SK-N-SH (cell line): ENCODE measurements around the gene PDE6G. TPM values are rescaled to one million over a fixed set of nuclear protein-coding genes. Genes with fewer than 3 reads are reported as not detected.

Experiments used
- CTCF ChIA-PET: fragments of 300-600, 350-600 bp; formaldehyde crosslinking; extraction: SDS; loops from one replicate; lab custom pipeline; 2021; lab: Yijun Ruan, JAX
- POLR2A ChIA-PET: fragments of 350-600 bp; sonication (Branson Sonifier 250); formaldehyde crosslinking; extraction: SDS; loops from one replicate; lab custom pipeline; 2020; ENCODE audit warnings: antibody characterized with exemption, inconsistent platforms; lab: Yijun Ruan, JAX
- DNase-seq: peaks from one replicate; pipeline ENCODE4 v3.0.0; 2012
- H2AFZ ChIP-seq: fragments of 200-600 bp; sonication (generic); 2 replicates; pipeline ENCODE4 v1.8.1; 2016; ENCODE audit warnings: antibody characterized with exemption, mild to moderate bottlenecking, low read depth
- H3F3A ChIP-seq: fragments of 200-600 bp; sonication (generic); replicated peaks from 2 replicates; pipeline ENCODE3; 2016; ENCODE audit warnings: antibody characterized with exemption, mild to moderate bottlenecking; ENCODE audit not compliant: insufficient read depth
- H3K27ac ChIP-seq, 2 experiments: fragments of 200-500 bp in 1 of 2; fragments of 200-600 bp in 1 of 2; sonication (Bioruptor generic) in 1 of 2; sonication (generic), shearing (Covaris generic) in 1 of 2; 2 replicates each; pipeline versions ENCODE4 v1.5.1 to v1.6.1; 2014 to 2016; ENCODE audit warnings: low read depth in 2 of 2, inconsistent platforms in 1 of 2, low read length in 1 of 2, mild to moderate bottlenecking in 1 of 2, mixed read lengths in 1 of 2
- H3K27me3 ChIP-seq: fragments of 200-600 bp; sonication (generic), shearing (Covaris generic); 2 replicates; pipeline ENCODE4 v1.6.1; 2016; ENCODE audit warnings: mixed run types; ENCODE audit not compliant: insufficient read depth
- H3K36me3 ChIP-seq, 2 experiments: fragments of 200-500 bp in 1 of 2; fragments of 200-600 bp in 1 of 2; sonication (Bioruptor generic) in 1 of 2; sonication (generic) in 1 of 2; replicated peaks in 1 of 2; 2 replicates each; pipeline versions ENCODE3 to v1.5.1; 2014 to 2016; ENCODE audit warnings: low read length in 1 of 2, mild to moderate bottlenecking in 1 of 2; ENCODE audit not compliant: insufficient read depth in 2 of 2, control insufficient read depth in 1 of 2
- H3K4me1 ChIP-seq, 2 experiments: fragments of 200-500 bp in 1 of 2; fragments of 200-600 bp in 1 of 2; sonication (Bioruptor generic) in 1 of 2; sonication (generic), shearing (Covaris generic) in 1 of 2; 2 replicates each; pipeline versions ENCODE4 v1.5.1 to v1.6.1; 2014 to 2016; ENCODE audit warnings: low read depth in 1 of 2, low read length in 1 of 2, mixed run types in 1 of 2; ENCODE audit not compliant: insufficient read depth in 2 of 2, control insufficient read depth in 1 of 2
- H3K4me2 ChIP-seq: fragments of 200-600 bp; sonication (generic), shearing (Covaris generic); 2 replicates; pipeline ENCODE4 v1.6.1; 2017; ENCODE audit warnings: mixed run types
- H3K4me3 ChIP-seq, 2 experiments: fragments of 200-500 bp in 1 of 2; fragments of 200-600 bp in 1 of 2; sonication (Bioruptor generic) in 1 of 2; sonication (generic), shearing (Covaris generic) in 1 of 2; 2 replicates each; pipeline versions ENCODE4 v1.5.1 to v1.8.1; 2014 to 2016; ENCODE audit warnings: low read depth in 2 of 2, inconsistent platforms in 1 of 2, low read length in 1 of 2, mild to moderate bottlenecking in 1 of 2, mixed read lengths in 1 of 2, moderate library complexity in 1 of 2
- H3K79me2 ChIP-seq: fragments of 200-600 bp; sonication (generic); 2 replicates; pipeline ENCODE4 v1.8.1; 2017; ENCODE audit warnings: mild to moderate bottlenecking; ENCODE audit not compliant: insufficient read depth
- H3K9ac ChIP-seq: fragments of 200-600 bp; sonication (generic); 2 replicates; pipeline ENCODE4 v1.6.1; 2017; ENCODE audit warnings: mixed run types
- H3K9me2 ChIP-seq: fragments of 200-600 bp; sonication (generic); 2 replicates; pipeline ENCODE4 v1.6.1; 2017; ENCODE audit warnings: mixed run types
- H3K9me3 ChIP-seq: fragments of 200-600 bp; sonication (generic); 2 replicates; pipeline ENCODE4 v1.6.1; 2017; ENCODE audit warnings: mixed run types, mild to moderate bottlenecking, moderate library complexity
- H4K20me1 ChIP-seq: fragments of 200-600 bp; sonication (generic); 2 replicates; pipeline ENCODE4 v1.6.1; 2017; ENCODE audit warnings: mild to moderate bottlenecking, mixed run types; ENCODE audit not compliant: insufficient read depth
- ELF1 ChIP-seq: IDR thresholded peaks from 2 replicates; pipeline ENCODE4 v1.4.0; 2012
- EP300 ChIP-seq, 2 experiments: IDR thresholded peaks; 2 replicates each; pipeline versions ENCODE4 v1.4.0 to v1.6.1; 2012; ENCODE audit warnings: borderline replicate concordance in 1 of 2, low read depth in 1 of 2, low read length in 1 of 2
- EZH2phosphoT487 ChIP-seq: fragments of 200-600 bp; sonication (generic); IDR thresholded peaks from 2 replicates; pipeline ENCODE4 v1.6.1; 2017; ENCODE audit warnings: low read depth, mixed run types, mild to moderate bottlenecking, antibody characterized with exemption, moderate library complexity, borderline replicate concordance
- FOXJ3 ChIP-seq: sonication (generic); formaldehyde crosslinking; IDR thresholded peaks from 2 replicates; pipeline ENCODE4 v1.5.1; 2020; ENCODE audit warnings: mild to moderate bottlenecking, missing genetic modification reagents
- GABPA ChIP-seq: IDR thresholded peaks from 2 replicates; pipeline ENCODE4 v1.4.0; 2012; ENCODE audit warnings: low read depth, mild to moderate bottlenecking
- MEF2A ChIP-seq: IDR thresholded peaks from 2 replicates; pipeline ENCODE4 v1.4.0; 2012; ENCODE audit warnings: low read depth, borderline replicate concordance
- MXI1 ChIP-seq: IDR thresholded peaks from 2 replicates; pipeline ENCODE4 v1.6.1; 2012; ENCODE audit warnings: mild to moderate bottlenecking, low read depth, low read length, improper control_type of control experiment
- POLR2AphosphoS5 ChIP-seq: IDR thresholded peaks from 2 replicates; pipeline ENCODE4 v1.6.1; 2012; ENCODE audit warnings: low read depth, low read length
- RCOR1 ChIP-seq: fragments of 150-350 bp; IDR thresholded peaks from 2 replicates; pipeline ENCODE4 v1.6.1; 2017; ENCODE audit warnings: antibody characterized with exemption, low read length
- RFX5 ChIP-seq: IDR thresholded peaks from 2 replicates; pipeline ENCODE4 v1.6.1; 2012; ENCODE audit warnings: mild to moderate bottlenecking, improper control_type of control experiment, low read length
- RXRA ChIP-seq: IDR thresholded peaks from 2 replicates; pipeline ENCODE4 v1.4.0; 2012; ENCODE audit warnings: low read depth, mild to moderate bottlenecking, borderline replicate concordance
- TEAD4 ChIP-seq: IDR thresholded peaks from 2 replicates; pipeline ENCODE4 v1.4.0; 2012; ENCODE audit warnings: mild to moderate bottlenecking, borderline replicate concordance; ENCODE audit not compliant: insufficient read depth
- YY1 ChIP-seq: IDR thresholded peaks from 2 replicates; pipeline ENCODE4 v1.4.0; 2012; ENCODE audit warnings: low read depth, mild to moderate bottlenecking
- WGBS: methylation state at CpG from one replicate; pipeline ENCODE4 v1.1.6; 2017; ENCODE audit warnings: low lambda C conversion rate; 5-methylcytosine and 5-hydroxymethylcytosine counted together
- polyA plus RNA-seq, 3 experiments: library from polyadenylated mRNA; depleted of rRNA; stranded (reverse); fragments of >200 nt; gene quantifications; 2 replicates each; pipeline ENCODE4 v1.2.3, GENCODE V29; 2012
- TF ChIP-seq, protein P1 (sequence below): fragments of 200-600 bp; sonication (generic); IDR thresholded peaks from 2 replicates; pipeline ENCODE4 v1.6.1; 2017; ENCODE audit warnings: antibody characterized with exemption, mild to moderate bottlenecking, moderate library complexity
- TF ChIP-seq, protein P2 (sequence below): fragments of 150-350 bp; IDR thresholded peaks from 2 replicates; pipeline ENCODE4 v1.6.1; 2016; ENCODE audit warnings: mild to moderate bottlenecking, low read depth, low read length
- TF ChIP-seq, protein P3 (sequence below): IDR thresholded peaks from 2 replicates; pipeline ENCODE4 v1.4.0; 2012; ENCODE audit warnings: low read depth
- TF ChIP-seq, protein P4 (sequence below): IDR thresholded peaks from 2 replicates; pipeline ENCODE4 v1.4.0; 2012; ENCODE audit warnings: low read depth, borderline replicate concordance

The PDE6G gene
- polyA plus RNA-seq, 1 of the 3 experiments (the other 2 are of a cell fraction), result 5.0 TPM

DNA sequence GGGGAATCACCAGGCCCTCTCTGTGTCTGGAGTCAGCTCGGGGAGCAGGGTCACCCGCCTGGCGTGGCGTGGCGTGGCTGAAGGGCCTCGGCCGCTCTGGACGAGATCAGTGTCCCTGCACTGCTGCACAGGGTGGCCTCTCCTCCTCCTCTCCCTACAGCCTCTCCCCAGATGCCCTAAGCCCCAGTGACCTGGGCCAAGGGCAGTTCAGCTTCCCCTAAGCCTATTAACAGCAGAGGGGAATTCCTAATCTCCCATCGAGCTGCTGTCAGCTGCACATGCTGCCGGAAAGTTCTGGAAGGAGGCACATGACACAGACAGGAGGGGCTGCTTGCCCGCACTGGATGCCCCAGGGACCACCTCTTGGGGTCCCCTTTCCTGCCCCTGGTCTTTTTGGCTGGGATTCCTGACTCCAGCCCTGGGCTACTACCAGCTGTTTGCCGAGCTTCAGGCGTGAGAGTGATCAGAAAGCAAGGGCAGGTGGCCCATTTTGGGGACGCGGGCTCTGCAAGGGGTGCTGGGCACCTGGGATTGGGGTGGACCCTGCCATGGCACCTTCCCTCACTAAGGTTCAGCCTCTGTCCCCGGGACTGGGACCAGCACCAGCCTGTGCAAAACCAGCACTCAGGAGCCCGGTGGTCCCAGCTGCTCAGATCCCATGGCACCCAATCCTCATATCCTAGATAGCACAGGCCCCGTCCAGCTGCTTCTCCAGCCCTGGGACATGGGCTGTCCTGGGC, 794 bp downstream of the PDE6G start:
- H4K20me1 ChIP-seq, result no peaks in the 10 kb centered on the region
- H3K9ac ChIP-seq, result no peak overlapping the region
- H3K9me3 ChIP-seq, result no peaks in the 10 kb centered on the region
- TF ChIP-seq, protein P1, sequence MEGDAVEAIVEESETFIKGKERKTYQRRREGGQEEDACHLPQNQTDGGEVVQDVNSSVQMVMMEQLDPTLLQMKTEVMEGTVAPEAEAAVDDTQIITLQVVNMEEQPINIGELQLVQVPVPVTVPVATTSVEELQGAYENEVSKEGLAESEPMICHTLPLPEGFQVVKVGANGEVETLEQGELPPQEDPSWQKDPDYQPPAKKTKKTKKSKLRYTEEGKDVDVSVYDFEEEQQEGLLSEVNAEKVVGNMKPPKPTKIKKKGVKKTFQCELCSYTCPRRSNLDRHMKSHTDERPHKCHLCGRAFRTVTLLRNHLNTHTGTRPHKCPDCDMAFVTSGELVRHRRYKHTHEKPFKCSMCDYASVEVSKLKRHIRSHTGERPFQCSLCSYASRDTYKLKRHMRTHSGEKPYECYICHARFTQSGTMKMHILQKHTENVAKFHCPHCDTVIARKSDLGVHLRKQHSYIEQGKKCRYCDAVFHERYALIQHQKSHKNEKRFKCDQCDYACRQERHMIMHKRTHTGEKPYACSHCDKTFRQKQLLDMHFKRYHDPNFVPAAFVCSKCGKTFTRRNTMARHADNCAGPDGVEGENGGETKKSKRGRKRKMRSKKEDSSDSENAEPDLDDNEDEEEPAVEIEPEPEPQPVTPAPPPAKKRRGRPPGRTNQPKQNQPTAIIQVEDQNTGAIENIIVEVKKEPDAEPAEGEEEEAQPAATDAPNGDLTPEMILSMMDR, result no peak
- TF ChIP-seq, protein P2, sequence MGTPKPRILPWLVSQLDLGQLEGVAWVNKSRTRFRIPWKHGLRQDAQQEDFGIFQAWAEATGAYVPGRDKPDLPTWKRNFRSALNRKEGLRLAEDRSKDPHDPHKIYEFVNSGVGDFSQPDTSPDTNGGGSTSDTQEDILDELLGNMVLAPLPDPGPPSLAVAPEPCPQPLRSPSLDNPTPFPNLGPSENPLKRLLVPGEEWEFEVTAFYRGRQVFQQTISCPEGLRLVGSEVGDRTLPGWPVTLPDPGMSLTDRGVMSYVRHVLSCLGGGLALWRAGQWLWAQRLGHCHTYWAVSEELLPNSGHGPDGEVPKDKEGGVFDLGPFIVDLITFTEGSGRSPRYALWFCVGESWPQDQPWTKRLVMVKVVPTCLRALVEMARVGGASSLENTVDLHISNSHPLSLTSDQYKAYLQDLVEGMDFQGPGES, result no peak
- TF ChIP-seq YY1 (no peak), FOXJ3 (CRISPR knock-in tag) (no peak), RFX5 (no peak), TEAD4 (no peak), GABPA (no peak), MEF2A (no peak), EP300 (IDR thresholded peaks at IDR 0.05; ENCODE audit: borderline replicate concordance in 1 of 2, low read depth in 1 of 2, low read length in 1 of 2) (no peak), RCOR1 (no peak), RXRA (no peak), MXI1 (no peak), POLR2AphosphoS5 (no peak), ELF1 (no peak), EZH2phosphoT487 (no peak)
- TF ChIP-seq, protein P3, sequence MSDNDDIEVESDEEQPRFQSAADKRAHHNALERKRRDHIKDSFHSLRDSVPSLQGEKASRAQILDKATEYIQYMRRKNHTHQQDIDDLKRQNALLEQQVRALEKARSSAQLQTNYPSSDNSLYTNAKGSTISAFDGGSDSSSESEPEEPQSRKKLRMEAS, result no peak
- TF ChIP-seq, protein P4, sequence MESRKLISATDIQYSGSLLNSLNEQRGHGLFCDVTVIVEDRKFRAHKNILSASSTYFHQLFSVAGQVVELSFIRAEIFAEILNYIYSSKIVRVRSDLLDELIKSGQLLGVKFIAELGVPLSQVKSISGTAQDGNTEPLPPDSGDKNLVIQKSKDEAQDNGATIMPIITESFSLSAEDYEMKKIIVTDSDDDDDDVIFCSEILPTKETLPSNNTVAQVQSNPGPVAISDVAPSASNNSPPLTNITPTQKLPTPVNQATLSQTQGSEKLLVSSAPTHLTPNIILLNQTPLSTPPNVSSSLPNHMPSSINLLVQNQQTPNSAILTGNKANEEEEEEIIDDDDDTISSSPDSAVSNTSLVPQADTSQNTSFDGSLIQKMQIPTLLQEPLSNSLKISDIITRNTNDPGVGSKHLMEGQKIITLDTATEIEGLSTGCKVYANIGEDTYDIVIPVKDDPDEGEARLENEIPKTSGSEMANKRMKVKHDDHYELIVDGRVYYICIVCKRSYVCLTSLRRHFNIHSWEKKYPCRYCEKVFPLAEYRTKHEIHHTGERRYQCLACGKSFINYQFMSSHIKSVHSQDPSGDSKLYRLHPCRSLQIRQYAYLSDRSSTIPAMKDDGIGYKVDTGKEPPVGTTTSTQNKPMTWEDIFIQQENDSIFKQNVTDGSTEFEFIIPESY, result no peak
- H3K4me3 ChIP-seq, result no peak overlapping the region
- H3K9me2 ChIP-seq, result no peaks in the 10 kb centered on the region
- ChIA-PET CTCF (interaction anchor here (1.0 to 1.3 kb wide), 3 partner anchors 10 to 14 kb away, joined by 3 to 4 read pairs (median 4); no protein-coding TSS in a partner anchor), POLR2A (interaction anchor here (1.9 kb wide), 1 partner anchor 10 kb away, joined by 7 read pairs; the partner anchor contains the start of genes CCDC137 and OXLD1)
- H2AFZ ChIP-seq, result no peak overlapping the region
- H3K4me2 ChIP-seq, result no peak overlapping the region
- 79% methylated on average over 14 of the region's 18 CpGs for WGBS
- DNase-seq, result no peak
- H3K36me3 ChIP-seq, result no peaks in the 10 kb centered on the region
- H3K27ac ChIP-seq, result no peak overlapping the region
- peaks cover 6 to 7% of the 10 kb centered on the region in 2 experiments; a peak in 2 of 4 replicates for H3K4me1 ChIP-seq
- H3K79me2 ChIP-seq, result no peaks in the 10 kb centered on the region
- peaks cover 3% of the 10 kb centered on the region for H3F3A ChIP-seq
- no peaks in the 10 kb centered on the region for H3K27me3 ChIP-seq
